Measurements from ENCODE around the gene COL4A3. TPM values are rescaled to one million over a fixed set of nuclear protein-coding genes. Genes with fewer than 3 reads are reported as not detected.

Gene COL4A3
- total and polyA plus RNA-seq, 9 of the 15 experiments (the other 6 are each of a cell fraction or from before 2014, with no cell fraction given) = not detected

DNA sequence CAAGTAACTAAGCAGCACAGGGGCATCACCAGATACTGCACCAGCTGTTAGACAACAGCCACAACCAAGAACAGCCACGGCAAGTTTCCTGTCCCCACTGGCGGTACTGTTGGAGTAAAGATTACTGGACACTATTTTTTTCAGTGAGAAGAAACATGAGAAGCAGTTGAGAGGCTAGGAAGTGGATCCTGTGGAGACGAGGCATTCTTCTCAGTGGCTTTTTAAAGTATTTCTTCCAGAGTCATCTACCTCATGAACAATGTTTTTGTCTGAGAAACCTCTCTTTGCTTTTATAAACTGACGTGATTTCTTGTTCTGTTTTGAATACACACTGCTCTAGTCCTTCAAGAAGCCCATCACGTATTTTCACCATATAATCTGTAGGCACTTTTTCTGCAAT is 195.9 kb downstream of the COL4A3 start (continued):
- TF ChIP-seq ZNF639 (CRISPR knock-in tag; conservative IDR thresholded peaks at IDR 0.05 in 1 of 2, IDR thresholded peaks at IDR 0.05 in 1 of 2) (no peak), ILF3 (IDR thresholded peaks at IDR 0.05; ENCODE audit: borderline replicate concordance) (no peak), DIDO1 (tag; IDR thresholded peaks at IDR 0.05; ENCODE audit: low read depth) (no peak), ZNF212 (CRISPR knock-in tag; IDR thresholded peaks at IDR 0.05) (no peak), ZNF57 (CRISPR knock-in tag; IDR thresholded peaks at IDR 0.05) (no peak)
- TF ChIP-seq, protein P1, sequence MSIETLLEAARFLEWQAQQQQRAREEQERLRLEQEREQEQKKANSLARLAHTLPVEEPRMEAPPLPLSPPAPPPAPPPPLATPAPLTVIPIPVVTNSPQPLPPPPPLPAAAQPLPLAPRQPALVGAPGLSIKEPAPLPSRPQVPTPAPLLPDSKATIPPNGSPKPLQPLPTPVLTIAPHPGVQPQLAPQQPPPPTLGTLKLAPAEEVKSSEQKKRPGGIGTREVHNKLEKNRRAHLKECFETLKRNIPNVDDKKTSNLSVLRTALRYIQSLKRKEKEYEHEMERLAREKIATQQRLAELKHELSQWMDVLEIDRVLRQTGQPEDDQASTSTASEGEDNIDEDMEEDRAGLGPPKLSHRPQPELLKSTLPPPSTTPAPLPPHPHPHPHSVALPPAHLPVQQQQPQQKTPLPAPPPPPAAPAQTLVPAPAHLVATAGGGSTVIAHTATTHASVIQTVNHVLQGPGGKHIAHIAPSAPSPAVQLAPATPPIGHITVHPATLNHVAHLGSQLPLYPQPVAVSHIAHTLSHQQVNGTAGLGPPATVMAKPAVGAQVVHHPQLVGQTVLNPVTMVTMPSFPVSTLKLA (conservative IDR thresholded peaks at IDR 0.05) = no peak
- TF ChIP-seq, protein P2, sequence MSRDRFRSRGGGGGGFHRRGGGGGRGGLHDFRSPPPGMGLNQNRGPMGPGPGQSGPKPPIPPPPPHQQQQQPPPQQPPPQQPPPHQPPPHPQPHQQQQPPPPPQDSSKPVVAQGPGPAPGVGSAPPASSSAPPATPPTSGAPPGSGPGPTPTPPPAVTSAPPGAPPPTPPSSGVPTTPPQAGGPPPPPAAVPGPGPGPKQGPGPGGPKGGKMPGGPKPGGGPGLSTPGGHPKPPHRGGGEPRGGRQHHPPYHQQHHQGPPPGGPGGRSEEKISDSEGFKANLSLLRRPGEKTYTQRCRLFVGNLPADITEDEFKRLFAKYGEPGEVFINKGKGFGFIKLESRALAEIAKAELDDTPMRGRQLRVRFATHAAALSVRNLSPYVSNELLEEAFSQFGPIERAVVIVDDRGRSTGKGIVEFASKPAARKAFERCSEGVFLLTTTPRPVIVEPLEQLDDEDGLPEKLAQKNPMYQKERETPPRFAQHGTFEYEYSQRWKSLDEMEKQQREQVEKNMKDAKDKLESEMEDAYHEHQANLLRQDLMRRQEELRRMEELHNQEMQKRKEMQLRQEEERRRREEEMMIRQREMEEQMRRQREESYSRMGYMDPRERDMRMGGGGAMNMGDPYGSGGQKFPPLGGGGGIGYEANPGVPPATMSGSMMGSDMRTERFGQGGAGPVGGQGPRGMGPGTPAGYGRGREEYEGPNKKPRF (IDR thresholded peaks at IDR 0.05; ENCODE audit: low read depth, low read length) = no peak

Measured in K562 (cell line).